ENCODE results near the gene HOXB9.

HOXB9 gene

DNA sequence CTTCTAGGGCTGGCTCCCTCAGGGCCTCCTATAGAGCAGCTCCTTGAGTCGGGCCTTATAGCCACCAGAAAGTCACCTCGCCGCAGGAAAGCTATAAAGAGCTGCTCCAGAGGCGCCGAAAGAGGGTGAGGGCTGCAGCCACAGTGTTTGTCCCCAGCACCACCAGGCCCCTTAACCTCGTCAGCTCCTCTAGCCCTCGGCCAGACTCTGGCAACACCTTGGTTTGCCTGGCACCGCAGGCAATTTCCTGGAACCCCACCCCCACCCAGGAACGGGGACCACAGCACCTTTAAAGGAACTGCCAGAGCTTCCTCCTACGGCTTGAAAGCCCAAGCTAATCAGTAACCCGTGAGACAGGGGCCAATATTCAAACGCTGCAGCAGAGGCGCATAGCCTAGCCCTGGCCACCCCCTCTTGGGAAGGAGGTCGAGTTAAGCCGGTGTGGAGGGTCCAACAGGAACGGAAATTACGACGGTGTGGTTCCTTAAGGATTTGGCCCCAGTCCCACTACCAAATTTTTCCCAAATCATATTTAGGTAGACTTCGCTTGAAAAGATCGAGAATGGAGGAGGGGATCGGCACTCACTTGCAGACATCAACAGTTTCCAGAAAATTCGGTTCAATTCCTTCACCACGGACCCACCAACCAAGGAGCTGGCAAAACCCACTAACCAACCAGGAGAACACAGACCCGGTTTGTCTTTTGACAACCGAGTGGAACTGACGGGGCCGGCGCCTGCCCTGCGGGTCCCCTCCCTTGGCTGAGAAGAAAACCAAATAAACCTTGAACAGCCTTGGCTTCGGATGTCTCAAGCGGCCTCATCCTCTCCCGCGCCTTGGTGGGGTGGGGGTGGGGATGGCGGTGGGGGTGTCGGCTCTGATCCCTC lies 24.4 kb downstream of the HOXB9 start:
- H3F3A ChIP-seq (ENCODE audit: insufficient read depth) = no peaks in the 10 kb centered on the region
- no peak overlapping the region for H3K4me3 ChIP-seq (ENCODE audit: insufficient read depth, low read length, poor library complexity, severe bottlenecking)
- H3K27me3 ChIP-seq (ENCODE audit: low read length) = no peaks in the 10 kb centered on the region

GRCh38 chr17:48601207-48601538 lies 25.0 kb downstream of the HOXB9 start:
- Histone ChIP-seq H3F3A (ENCODE audit: insufficient read depth) (no peaks in the 10 kb centered on the region), H3K79me2 (ENCODE audit: insufficient read depth, low read length) (no peaks in the 10 kb centered on the region), H3K36me3 (ENCODE audit: low read length) (no peaks in the 10 kb centered on the region), H3K9me3 (ENCODE audit: insufficient read depth, low read length) (no peaks in the 10 kb centered on the region), H3K4me3 (ENCODE audit: insufficient read depth, low read length, poor library complexity, severe bottlenecking) (no peak overlapping the region), H2AFZ (ENCODE audit: low read depth, low read length, severe bottlenecking) (no peak overlapping the region), H4K20me1 (ENCODE audit: low read depth, low read length) (no peaks in the 10 kb centered on the region), H3K9ac (ENCODE audit: low read length) (no peak overlapping the region), H3K27me3 (ENCODE audit: low read length) (no peaks in the 10 kb centered on the region), H3K4me2 (ENCODE audit: low read depth, low read length, poor library complexity, severe bottlenecking) (no peak overlapping the region), H3K9me2 (replicated peaks; ENCODE audit: insufficient read depth, low read length) (no peaks in the 10 kb centered on the region), H3K27ac (ENCODE audit: low read depth, low read length) (no peak overlapping the region)
- TF ChIP-seq EZH2phosphoT487 (conservative IDR thresholded peaks at IDR 0.05; ENCODE audit: low read length) = no peak
- TF ChIP-seq, protein P1, sequence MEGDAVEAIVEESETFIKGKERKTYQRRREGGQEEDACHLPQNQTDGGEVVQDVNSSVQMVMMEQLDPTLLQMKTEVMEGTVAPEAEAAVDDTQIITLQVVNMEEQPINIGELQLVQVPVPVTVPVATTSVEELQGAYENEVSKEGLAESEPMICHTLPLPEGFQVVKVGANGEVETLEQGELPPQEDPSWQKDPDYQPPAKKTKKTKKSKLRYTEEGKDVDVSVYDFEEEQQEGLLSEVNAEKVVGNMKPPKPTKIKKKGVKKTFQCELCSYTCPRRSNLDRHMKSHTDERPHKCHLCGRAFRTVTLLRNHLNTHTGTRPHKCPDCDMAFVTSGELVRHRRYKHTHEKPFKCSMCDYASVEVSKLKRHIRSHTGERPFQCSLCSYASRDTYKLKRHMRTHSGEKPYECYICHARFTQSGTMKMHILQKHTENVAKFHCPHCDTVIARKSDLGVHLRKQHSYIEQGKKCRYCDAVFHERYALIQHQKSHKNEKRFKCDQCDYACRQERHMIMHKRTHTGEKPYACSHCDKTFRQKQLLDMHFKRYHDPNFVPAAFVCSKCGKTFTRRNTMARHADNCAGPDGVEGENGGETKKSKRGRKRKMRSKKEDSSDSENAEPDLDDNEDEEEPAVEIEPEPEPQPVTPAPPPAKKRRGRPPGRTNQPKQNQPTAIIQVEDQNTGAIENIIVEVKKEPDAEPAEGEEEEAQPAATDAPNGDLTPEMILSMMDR (IDR thresholded peaks at IDR 0.05; ENCODE audit: insufficient read depth, low read length, poor library complexity, severe bottlenecking) = no peak

More for the DNA sequence above, 24.4 kb downstream of the HOXB9 start:
- Histone ChIP-seq H3K9ac (ENCODE audit: low read length) (no peak overlapping the region), H4K20me1 (ENCODE audit: low read depth, low read length) (no peaks in the 10 kb centered on the region), H3K27ac (ENCODE audit: low read depth, low read length) (no peak overlapping the region), H3K79me2 (ENCODE audit: insufficient read depth, low read length) (no peaks in the 10 kb centered on the region), H3K36me3 (ENCODE audit: low read length) (no peaks in the 10 kb centered on the region), H3K9me3 (ENCODE audit: insufficient read depth, low read length) (no peaks in the 10 kb centered on the region), H2AFZ (ENCODE audit: low read depth, low read length, severe bottlenecking) (no peak overlapping the region), H3K4me2 (ENCODE audit: low read depth, low read length, poor library complexity, severe bottlenecking) (no peak overlapping the region), H3K9me2 (replicated peaks; ENCODE audit: insufficient read depth, low read length) (no peaks in the 10 kb centered on the region)
- TF ChIP-seq EZH2phosphoT487 (conservative IDR thresholded peaks at IDR 0.05; ENCODE audit: low read length) = no peak
- TF ChIP-seq, protein P1 (IDR thresholded peaks at IDR 0.05; ENCODE audit: insufficient read depth, low read length, poor library complexity, severe bottlenecking) = no peak

DNA sequence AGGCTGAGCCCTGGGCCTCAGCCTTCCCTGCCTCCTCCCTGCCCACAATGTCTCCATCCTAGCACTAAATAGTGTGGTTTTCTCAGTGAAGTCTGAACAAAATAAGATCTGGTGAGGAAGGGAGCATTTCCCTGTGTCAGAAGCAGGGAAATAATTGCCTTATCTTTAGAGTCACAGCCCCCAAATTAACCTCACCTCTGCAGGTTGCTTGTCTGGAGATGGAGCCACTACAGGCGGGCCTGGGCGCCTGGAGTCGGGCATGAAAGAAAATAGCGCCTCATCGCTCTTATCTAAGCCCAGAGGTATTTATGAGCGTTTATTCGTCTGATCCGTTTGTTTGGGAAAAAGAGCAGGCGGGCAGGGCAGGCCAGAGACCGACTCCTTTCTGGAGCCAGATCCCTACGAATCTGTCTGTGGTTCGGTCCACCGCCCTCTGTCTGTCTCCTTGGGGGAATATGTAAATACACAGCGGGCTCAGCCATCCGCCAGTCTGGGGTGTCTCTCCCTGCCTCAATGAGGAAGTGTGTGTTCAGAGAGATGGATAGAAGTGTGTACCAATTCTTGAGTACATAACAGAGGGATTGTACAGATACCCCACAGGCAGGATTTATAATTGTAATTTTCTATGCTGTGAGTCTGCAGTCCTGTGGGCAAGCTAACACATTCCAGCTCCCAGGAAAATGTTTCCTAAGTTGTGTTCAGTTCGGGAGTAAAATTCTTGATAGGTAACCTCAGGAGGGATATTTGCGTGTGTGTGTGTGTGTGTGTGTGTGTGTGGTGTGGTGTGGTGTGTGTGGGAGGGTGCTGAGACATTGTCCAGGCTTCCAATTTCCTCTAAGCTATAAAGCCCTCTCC lies 25.7 kb downstream of the HOXB9 start:
- H3K4me2 ChIP-seq (ENCODE audit: low read depth, low read length, poor library complexity, severe bottlenecking) = no peak overlapping the region
- H3K79me2 ChIP-seq (ENCODE audit: insufficient read depth, low read length) = no peaks in the 10 kb centered on the region
- no peaks in the 10 kb centered on the region for H4K20me1 ChIP-seq (ENCODE audit: low read depth, low read length)
- H3K27me3 ChIP-seq (ENCODE audit: low read length) = no peaks in the 10 kb centered on the region
- no peaks in the 10 kb centered on the region for H3K9me2 ChIP-seq (replicated peaks; ENCODE audit: insufficient read depth, low read length)
- H3F3A ChIP-seq (ENCODE audit: insufficient read depth) = no peaks in the 10 kb centered on the region
- H3K9ac ChIP-seq (ENCODE audit: low read length) = no peak overlapping the region
- no peaks in the 10 kb centered on the region for H3K36me3 ChIP-seq (ENCODE audit: low read length)
- H2AFZ ChIP-seq (ENCODE audit: low read depth, low read length, severe bottlenecking) = no peak overlapping the region
- H3K9me3 ChIP-seq (ENCODE audit: insufficient read depth, low read length) = no peaks in the 10 kb centered on the region
- no peak for TF ChIP-seq EZH2phosphoT487 (conservative IDR thresholded peaks at IDR 0.05; ENCODE audit: low read length)
- TF ChIP-seq, protein P1 (IDR thresholded peaks at IDR 0.05; ENCODE audit: insufficient read depth, low read length, poor library complexity, severe bottlenecking) = no peak
- no peak overlapping the region for H3K4me3 ChIP-seq (ENCODE audit: insufficient read depth, low read length, poor library complexity, severe bottlenecking)
- H3K27ac ChIP-seq (ENCODE audit: low read depth, low read length) = no peak overlapping the region

Data from SU-DHL-6 (cell line).